H1 (cell line): Measurements from ENCODE around the gene SIK2.

Source experiments
- ASH2L ChIP-seq: fragments of 200-600, 300-600 bp; sonication (generic); IDR thresholded peaks from one replicate; pipeline ENCODE4 v1.7.1; 2017; ENCODE audit warnings: low read length
- BRCA1 ChIP-seq: IDR thresholded peaks from 2 replicates; pipeline ENCODE4 v1.6.1; 2012; ENCODE audit warnings: low read depth, low read length, improper control_type of control experiment
- CHD7 ChIP-seq: fragments of 300-600 bp; sonication (generic); IDR thresholded peaks from 2 replicates; pipeline ENCODE4 v1.7.1; 2012; ENCODE audit warnings: low read length, moderate library complexity, mild to moderate bottlenecking, inconsistent platforms; ENCODE audit not compliant: insufficient replicate concordance
- CREB1 ChIP-seq: IDR thresholded peaks from 2 replicates; pipeline ENCODE4 v1.6.1; 2012; ENCODE audit warnings: inconsistent platforms
- CTCF ChIP-seq, 3 experiments: IDR thresholded peaks; 1 replicate in 2 of 3; 2 replicates in 1 of 3; pipeline versions ENCODE4 v1.5.1 to v1.6.1; 2011; ENCODE audit warnings: low read length in 3 of 3, mild to moderate bottlenecking in 3 of 3, inconsistent platforms in 2 of 3, low read depth in 1 of 3, moderate library complexity in 1 of 3; ENCODE audit not compliant: insufficient read depth in 1 of 3; ENCODE audit errors: control extremely low read depth in 1 of 3
- EP300 ChIP-seq, 2 experiments: IDR thresholded peaks; 1 replicate in 1 of 2; 2 replicates in 1 of 2; pipeline ENCODE4 v1.6.1; 2011 to 2012; ENCODE audit warnings: low read depth in 2 of 2, low read length in 2 of 2, mild to moderate bottlenecking in 2 of 2, borderline replicate concordance in 1 of 2, inconsistent platforms in 1 of 2, moderate library complexity in 1 of 2
- EZH2 ChIP-seq: fragments of 200-600 bp; sonication (generic); IDR thresholded peaks from 2 replicates; pipeline ENCODE4 v1.7.1; 2012; ENCODE audit warnings: low read depth, mild to moderate bottlenecking, moderate library complexity, low read length, inconsistent platforms; ENCODE audit not compliant: severe bottlenecking
- GABPA ChIP-seq: IDR thresholded peaks from 2 replicates; pipeline ENCODE4 v1.6.1; 2011; ENCODE audit warnings: mild to moderate bottlenecking, low read length, moderate library complexity, borderline replicate concordance; ENCODE audit not compliant: insufficient read depth
- POLR2A ChIP-seq, 2 experiments: IDR thresholded peaks; 1 replicate in 1 of 2; 2 replicates in 1 of 2; pipeline ENCODE4 v1.6.1; 2011; ENCODE audit warnings: low read depth in 2 of 2, low read length in 2 of 2, mild to moderate bottlenecking in 2 of 2; ENCODE audit errors: control extremely low read depth in 1 of 2
- SIN3A ChIP-seq, 2 experiments: IDR thresholded peaks in 1 of 2; conservative IDR thresholded peaks in 1 of 2; 2 replicates each; pipeline ENCODE4 v1.6.1; 2011 to 2012; ENCODE audit warnings: low read length in 2 of 2, improper control_type of control experiment in 1 of 2, low read depth in 1 of 2, mild to moderate bottlenecking in 1 of 2
- TCF12 ChIP-seq: IDR thresholded peaks from 2 replicates; pipeline ENCODE4 v1.6.1; 2011; ENCODE audit warnings: low read depth, mild to moderate bottlenecking, low read length
- TEAD4 ChIP-seq: IDR thresholded peaks from 2 replicates; pipeline ENCODE4 v1.6.1; 2012; ENCODE audit warnings: low read depth, low read length, inconsistent platforms, mixed read lengths
- YY1 ChIP-seq: IDR thresholded peaks from 2 replicates; pipeline ENCODE4 v1.6.1; 2011; ENCODE audit warnings: low read depth, mild to moderate bottlenecking, low read length
- ZNF274 ChIP-seq: IDR thresholded peaks from 2 replicates; pipeline ENCODE4 v1.7.0; 2012; ENCODE audit warnings: low read length, borderline replicate concordance; ENCODE audit errors: extremely low read depth

- TF ChIP-seq POLR2A (IDR thresholded peaks at IDR 0.05; ENCODE audit: control extremely low read depth in 1 of 2, low read depth in 2 of 2, low read length in 2 of 2), result no peak
- no peak for TF ChIP-seq CREB1
- no peak for TF ChIP-seq BRCA1
- no peak for TF ChIP-seq EZH2
- no peak for TF ChIP-seq EP300 (IDR thresholded peaks at IDR 0.05; ENCODE audit: borderline replicate concordance in 1 of 2, low read depth in 2 of 2, low read length in 2 of 2)
- no peak for TF ChIP-seq CTCF (IDR thresholded peaks at IDR 0.05; ENCODE audit: control extremely low read depth in 1 of 3, insufficient read depth in 1 of 3, low read depth in 1 of 3, low read length in 3 of 3)
- TF ChIP-seq TEAD4, result no peak
- TF ChIP-seq YY1, result no peak
- no peak for TF ChIP-seq SIN3A (conservative IDR thresholded peaks at IDR 0.05 in 1 of 2, IDR thresholded peaks at IDR 0.05 in 1 of 2; ENCODE audit: low read depth in 1 of 2, low read length in 2 of 2)
- no peak for TF ChIP-seq ZNF274
- TF ChIP-seq TCF12, result no peak
- TF ChIP-seq ASH2L, result no peak
- no peak for TF ChIP-seq GABPA
- no peak for TF ChIP-seq CHD7
Observed at GRCh38 chr11:111700162-111700561, 97.9 kb downstream of the SIK2 start.
